Endodermal cell (in vitro differentiated cells): ENCODE results near the gene MYBPC2. TPM values are rescaled to one million over a fixed set of nuclear protein-coding genes. Genes with fewer than 3 reads are reported as not detected.

Experiments
- DNase-seq: peaks from one replicate; pipeline ENCODE4 v3.0.0-alpha.2; 2017
- H3K27ac ChIP-seq: 2 replicates; pipeline ENCODE4 v1.5.1; 2013; ENCODE audit warnings: mild to moderate bottlenecking, low read depth, low read length, moderate library complexity
- H3K27me3 ChIP-seq: 2 replicates; pipeline ENCODE4 v1.6.1; 2013; ENCODE audit warnings: mild to moderate bottlenecking, low read length, moderate library complexity; ENCODE audit not compliant: insufficient read depth, control insufficient read depth, poor library complexity, severe bottlenecking
- H3K36me3 ChIP-seq: 2 replicates; pipeline ENCODE4 v1.7.0; 2013; ENCODE audit warnings: mild to moderate bottlenecking, low read length, moderate library complexity; ENCODE audit not compliant: control insufficient read depth, insufficient read depth
- H3K4me1 ChIP-seq: one replicate; pipeline ENCODE4 v1.7.0; 2013; ENCODE audit warnings: low read length; ENCODE audit not compliant: control insufficient read depth, insufficient read depth
- H3K4me3 ChIP-seq: 2 replicates; pipeline ENCODE4 v1.5.1; 2013; ENCODE audit warnings: mild to moderate bottlenecking, low read length, moderate library complexity
- H3K9ac ChIP-seq: 2 replicates; pipeline ENCODE4 v1.6.1; 2013; ENCODE audit warnings: mild to moderate bottlenecking, low read length, moderate library complexity; ENCODE audit not compliant: poor library complexity, severe bottlenecking; ENCODE audit errors: extremely low read depth
- H3K9me3 ChIP-seq: 2 replicates; pipeline ENCODE4 v1.6.1; 2013; ENCODE audit warnings: mild to moderate bottlenecking, low read length, moderate library complexity; ENCODE audit not compliant: control insufficient read depth
- H3K27ac Mint-ChIP-seq: 2 replicates; pipeline ENCODE4 v1.8.0; 2020; ENCODE audit warnings: mixed read lengths
- H3K27me3 Mint-ChIP-seq: 2 replicates; pipeline ENCODE4 v1.8.0; 2021; ENCODE audit warnings: mild to moderate bottlenecking, mixed read lengths; ENCODE audit not compliant: insufficient read depth
- H3K36me3 Mint-ChIP-seq: 2 replicates; pipeline ENCODE4 v1.8.0; 2020; ENCODE audit warnings: low read depth, mixed read lengths
- H3K4me1 Mint-ChIP-seq: 2 replicates; pipeline ENCODE4 v1.8.0; 2020; ENCODE audit warnings: mixed read lengths
- H3K4me3 Mint-ChIP-seq: 2 replicates; pipeline ENCODE4 v1.8.0; 2020; ENCODE audit warnings: mild to moderate bottlenecking, moderate library complexity, mixed read lengths
- H3K9me3 Mint-ChIP-seq: 2 replicates; pipeline ENCODE4 v1.8.0; 2020; ENCODE audit warnings: mild to moderate bottlenecking, mixed read lengths
- CTCF ChIP-seq: fragments of 200-600 bp; sonication (generic); conservative IDR thresholded peaks from 2 replicates; pipeline ENCODE4 v1.5.0; 2021; ENCODE audit warnings: antibody characterized with exemption, mild to moderate bottlenecking
- WGBS, 2 experiments: methylation state at CpG; one replicate each; pipeline versions ENCODE4 v1.1.5 to v1.1.7; 2013; ENCODE audit warnings: missing lambda C conversion rate in 2 of 2, mixed read lengths in 1 of 2; ENCODE audit not compliant: insufficient coverage in 1 of 2, insufficient read length in 1 of 2; 5-methylcytosine and 5-hydroxymethylcytosine counted together
- total RNA-seq, 2 donors: library from RNA; stranded (reverse); fragmentation: NEBNext Ultra II Directional in 1 of 2; extraction: Animal tissue kit (Norgen Biotek cat#: 25700) in 1 of 2; gene quantifications; 2 replicates in 1 of 2; 3 replicates in 1 of 2; pipeline ENCODE4 v1.2.1, GENCODE V29; 2021

MYBPC2 gene
- total RNA-seq, 2 donors from 2014 or later = 1.9 to 2.3 TPM

- H3K9me3 ChIP-seq = no peaks in the 10 kb centered on the region
- H3K4me3 ChIP-seq = no peak overlapping the region
- DNase-seq = no peak
- H3K9me3 Mint-ChIP-seq = no peaks in the 10 kb centered on the region
- no peaks in the 10 kb centered on the region for H3K4me1 ChIP-seq
- no peak overlapping the region for H3K27ac Mint-ChIP-seq
- H3K27me3 ChIP-seq = no peaks in the 10 kb centered on the region
- peaks cover 12% of the 10 kb centered on the region for H3K27me3 Mint-ChIP-seq
- TF ChIP-seq CTCF = no peak
- no peak overlapping the region for H3K9ac ChIP-seq
- WGBS, 2 experiments = 75 to 78% methylated on average over 13 of the region's 13 CpGs
- H3K36me3 Mint-ChIP-seq = no peaks in the 10 kb centered on the region
- no peaks in the 10 kb centered on the region for H3K4me1 Mint-ChIP-seq
- H3K4me3 Mint-ChIP-seq = no peak overlapping the region
- no peaks in the 10 kb centered on the region for H3K36me3 ChIP-seq
- H3K27ac ChIP-seq = no peak overlapping the region
Measured at GRCh38 chr19:50460161-50460765, 27.6 kb downstream of the MYBPC2 start.

GRCh38 chr19:50461066-50461875 is 28.6 kb downstream of the MYBPC2 start:
- whole genome bisulfite sequencing, 2 experiments = 43 to 49% methylated on average over 22 to 28 of the region's 28 CpGs
- Mint-ChIP-seq H3K27ac (no peak overlapping the region), H3K4me1 (peaks cover 5% of the 10 kb centered on the region), H3K36me3 (no peaks in the 10 kb centered on the region), H3K9me3 (no peaks in the 10 kb centered on the region), H3K27me3 (peaks cover 8% of the 10 kb centered on the region), H3K4me3 (no peak overlapping the region)
- Histone ChIP-seq H3K36me3 (no peaks in the 10 kb centered on the region), H3K4me3 (no peak overlapping the region), H3K4me1 (no peaks in the 10 kb centered on the region), H3K27ac (no peak overlapping the region), H3K9me3 (no peaks in the 10 kb centered on the region), H3K27me3 (no peaks in the 10 kb centered on the region), H3K9ac (no peak overlapping the region)
- peak; percentile 90 for DNase-seq
- peak; percentile 87 for TF ChIP-seq CTCF

GRCh38 chr19:50462970-50463369 is 30.3 kb downstream of the MYBPC2 start:
- Histone ChIP-seq H3K27me3 (no peaks in the 10 kb centered on the region), H3K27ac (no peak overlapping the region), H3K4me3 (no peak overlapping the region), H3K4me1 (no peaks in the 10 kb centered on the region), H3K9me3 (no peaks in the 10 kb centered on the region), H3K9ac (no peak overlapping the region), H3K36me3 (no peaks in the 10 kb centered on the region)
- no peaks in the 10 kb centered on the region for H3K9me3 Mint-ChIP-seq
- H3K36me3 Mint-ChIP-seq = no peaks in the 10 kb centered on the region
- H3K27ac Mint-ChIP-seq = no peak overlapping the region
- peaks cover 4% of the 10 kb centered on the region for H3K27me3 Mint-ChIP-seq
- DNase-seq = no peak
- peaks cover 5% of the 10 kb centered on the region for H3K4me1 Mint-ChIP-seq
- no peak for TF ChIP-seq CTCF
- WGBS, 2 experiments = 83 to 86% methylated on average over 4 to 7 of the region's 7 CpGs
- no peak overlapping the region for H3K4me3 Mint-ChIP-seq
